GM12872 (cell line): ENCODE results near the gene SAXO2.

Experiments
- CTCF ChIP-seq: IDR thresholded peaks from 3 replicates; pipeline ENCODE4 v1.5.1; 2011; ENCODE audit warnings: low read depth, mild to moderate bottlenecking, low read length, moderate library complexity; ENCODE audit not compliant: insufficient read depth

SAXO2 gene

GRCh38 chr15:82307714-82308081, 45.1 kb downstream of the SAXO2 start:
- TF ChIP-seq CTCF = no peak

DNA sequence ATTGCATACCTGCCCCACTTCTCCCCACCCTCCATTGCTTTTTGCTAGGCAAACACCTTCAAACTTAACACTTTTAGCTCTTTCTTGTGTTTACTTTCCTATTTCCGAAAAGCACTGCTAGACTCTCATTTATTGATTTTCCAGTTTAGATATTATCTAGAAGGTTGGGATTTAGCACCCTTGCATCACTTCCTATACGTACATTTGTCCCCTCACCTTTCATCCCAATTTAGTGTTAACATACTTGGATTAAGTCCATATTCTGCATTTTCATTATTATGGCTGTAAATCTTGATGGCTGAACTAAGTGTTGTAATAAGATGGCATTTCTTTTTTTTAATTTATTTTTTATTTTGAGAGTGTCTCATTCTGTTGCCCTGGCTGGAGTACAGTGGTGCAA, 47.2 kb downstream of the SAXO2 start:
- no peak for TF ChIP-seq CTCF

- no peak for TF ChIP-seq CTCF
Observed at GRCh38 chr15:82312586-82313349, 50.1 kb downstream of the SAXO2 start.

DNA sequence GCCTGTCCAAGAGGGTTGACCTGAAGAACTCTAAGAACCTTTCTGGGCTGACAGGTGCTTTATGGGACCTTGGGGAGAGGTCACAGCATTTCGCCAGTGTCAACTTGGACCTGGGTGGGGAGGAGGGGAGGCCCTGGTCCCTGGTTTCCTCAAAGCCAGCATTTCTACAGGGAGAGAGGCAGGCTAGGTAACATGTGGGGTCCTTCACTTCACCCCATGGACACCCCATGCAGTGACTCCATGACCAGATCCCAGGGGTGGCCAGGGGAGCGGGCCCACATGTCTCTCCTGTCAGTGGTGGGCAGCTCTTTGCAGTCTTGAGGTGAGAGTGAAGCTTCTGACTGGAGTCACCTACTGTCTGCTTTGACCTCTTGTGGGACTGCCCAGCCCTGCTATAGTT, 50.8 kb downstream of the SAXO2 start:
- TF ChIP-seq CTCF = no peak

- TF ChIP-seq CTCF = no peak
Observed at GRCh38 chr15:82314769-82315518, 52.3 kb downstream of the SAXO2 start.

GRCh38 chr15:82315519-82316246, 53.1 kb downstream of the SAXO2 start:
- TF ChIP-seq CTCF = no peak

DNA sequence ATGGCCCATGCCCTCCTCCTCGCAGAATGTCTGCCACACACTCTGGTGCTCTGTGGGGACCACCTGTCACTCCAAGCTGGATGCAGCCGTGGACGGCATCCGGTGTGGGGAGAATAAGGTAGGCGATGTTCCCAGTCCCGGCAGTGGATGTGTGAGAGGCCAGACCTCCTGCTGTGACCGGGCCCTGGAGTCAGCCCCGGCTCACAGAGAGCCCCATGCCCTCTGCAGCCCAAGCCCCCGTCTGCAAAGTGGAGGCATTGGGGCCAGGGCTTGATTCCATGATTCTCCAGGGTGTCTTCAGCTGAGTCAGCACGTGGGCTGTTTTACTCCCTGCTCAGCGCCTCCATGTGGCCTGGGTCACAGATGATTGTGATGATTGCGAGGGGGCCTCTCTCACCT, 54.5 kb downstream of the SAXO2 start:
- no peak for TF ChIP-seq CTCF
